IMR-90 (cell line): ENCODE results near the gene TSHZ3. TPM values are rescaled to one million over a fixed set of nuclear protein-coding genes. Genes with fewer than 3 reads are reported as not detected.

Experiments
- ATAC-seq: fragments of 200-7000 bp; cut with Tn5 transposase; 2 replicates; pipeline ENCODE4 v1.9.1; 2020; ENCODE audit warnings: low read depth, mild to moderate bottlenecking, moderate library complexity
- BruUV-seq: library from RNA; stranded (reverse); fragments of 400-500 nt; replicated peaks from 2 replicates; lab custom pipeline; 2021; lab: Mats Ljungman, UMichigan
- CTCF ChIA-PET: fragments of 300-600 bp; formaldehyde crosslinking; extraction: SDS; loops from one replicate; lab custom pipeline; 2021; ENCODE audit warnings: antibody characterized with exemption; lab: Yijun Ruan, JAX
- POLR2A ChIA-PET: fragments of 300-600 bp; sonication (Branson Sonifier 250); formaldehyde crosslinking; loops from one replicate; lab custom pipeline; 2022; ENCODE audit warnings: antibody characterized with exemption; ENCODE audit not compliant: unreplicated experiment; lab: Charles Lee
- DNase-seq: peaks from one replicate; pipeline ENCODE4 v3.0.0; 2013
- H2AFZ ChIP-seq: replicated peaks from 2 replicates; pipeline ENCODE3; 2013; ENCODE audit warnings: low read length, mild to moderate bottlenecking; ENCODE audit not compliant: poor library complexity
- H2AK5ac ChIP-seq: 2 replicates; pipeline ENCODE4 v1.6.1; 2013; ENCODE audit warnings: low read depth, low read length, inconsistent platforms
- H2AK9ac ChIP-seq: replicated peaks from 2 replicates; pipeline ENCODE3; 2013; ENCODE audit warnings: mild to moderate bottlenecking, low read depth, low read length, moderate library complexity; ENCODE audit not compliant: poor library complexity
- H2BK120ac ChIP-seq: 2 replicates; pipeline ENCODE4 v1.6.1; 2013; ENCODE audit warnings: low read depth, low read length, inconsistent platforms
- H2BK15ac ChIP-seq: 3 replicates; pipeline ENCODE4 v1.6.1; 2013; ENCODE audit warnings: low read depth, low read length, inconsistent platforms
- H2BK20ac ChIP-seq: 2 replicates; pipeline ENCODE4 v1.6.1; 2013; ENCODE audit warnings: low read depth, mild to moderate bottlenecking, inconsistent platforms, low read length, moderate library complexity
- H2BK5ac ChIP-seq: 2 replicates; pipeline ENCODE4 v1.6.1; 2013; ENCODE audit warnings: mild to moderate bottlenecking, low read depth, low read length, inconsistent platforms; ENCODE audit not compliant: poor library complexity, severe bottlenecking
- H3K14ac ChIP-seq: replicated peaks from 2 replicates; pipeline ENCODE4 v1.6.1; 2013; ENCODE audit warnings: low read depth, low read length, inconsistent platforms
- H3K18ac ChIP-seq: 2 replicates; pipeline ENCODE4 v1.6.1; 2013; ENCODE audit warnings: low read depth, low read length, control low read depth
- H3K23ac ChIP-seq: 2 replicates; pipeline ENCODE4 v1.6.1; 2013; ENCODE audit warnings: low read depth, low read length, inconsistent platforms
- H3K27ac ChIP-seq: 2 replicates; pipeline ENCODE4 v1.5.1; 2013; ENCODE audit warnings: mild to moderate bottlenecking, control low read depth, low read length; ENCODE audit not compliant: insufficient read depth
- H3K27me3 ChIP-seq: 2 replicates; pipeline ENCODE4 v1.6.1; 2013; ENCODE audit warnings: low read length; ENCODE audit not compliant: control insufficient read depth, insufficient read depth
- H3K36me3 ChIP-seq: 2 replicates; pipeline ENCODE4 v1.6.1; 2013; ENCODE audit warnings: low read length, mixed read lengths; ENCODE audit not compliant: control insufficient read depth, insufficient read depth
- H3K4ac ChIP-seq: 2 replicates; pipeline ENCODE4 v1.6.1; 2013; ENCODE audit warnings: low read depth, low read length, inconsistent platforms
- H3K4me1 ChIP-seq: 2 replicates; pipeline ENCODE4 v1.6.1; 2013; ENCODE audit warnings: low read length, mixed read lengths; ENCODE audit not compliant: control insufficient read depth, insufficient read depth
- H3K4me2 ChIP-seq: 2 replicates; pipeline ENCODE4 v1.6.1; 2013; ENCODE audit warnings: low read depth, mild to moderate bottlenecking, control low read depth, low read length, moderate library complexity
- H3K4me3 ChIP-seq: 2 replicates; pipeline ENCODE4 v1.5.1; 2013; ENCODE audit warnings: low read depth, mild to moderate bottlenecking, control low read depth, low read length, moderate library complexity; ENCODE audit not compliant: insufficient read depth
- H3K56ac ChIP-seq: 2 replicates; pipeline ENCODE4 v1.6.1; 2013; ENCODE audit warnings: low read length, inconsistent platforms; ENCODE audit not compliant: insufficient read depth; ENCODE audit errors: extremely low read depth
- H3K79me1 ChIP-seq, 2 experiments: 2 replicates each; pipeline ENCODE4 v1.6.1; 2013; ENCODE audit warnings: low read length in 2 of 2, inconsistent platforms in 1 of 2, low read depth in 1 of 2
- H3K9ac ChIP-seq: 2 replicates; pipeline ENCODE4 v1.6.1; 2013; ENCODE audit warnings: low read depth, low read length, control low read depth
- H3K9me1 ChIP-seq: 2 replicates; pipeline ENCODE4 v1.6.1; 2013; ENCODE audit warnings: low read length, inconsistent platforms; ENCODE audit not compliant: insufficient read depth
- H3K9me3 ChIP-seq: 2 replicates; pipeline ENCODE4 v1.6.1; 2013; ENCODE audit warnings: low read length; ENCODE audit not compliant: control insufficient read depth, insufficient read depth
- H4K20me1 ChIP-seq: 2 replicates; pipeline ENCODE4 v1.6.1; 2013; ENCODE audit warnings: low read length, inconsistent platforms; ENCODE audit not compliant: insufficient read depth
- H4K5ac ChIP-seq: 2 replicates; pipeline ENCODE4 v1.6.1; 2013; ENCODE audit warnings: mild to moderate bottlenecking, low read depth, low read length, control low read depth
- H4K8ac ChIP-seq, 2 experiments: 2 replicates each; pipeline ENCODE4 v1.6.1; 2013; ENCODE audit warnings: low read depth in 2 of 2, low read length in 2 of 2, control low read depth in 1 of 2, inconsistent platforms in 1 of 2
- H4K91ac ChIP-seq: 2 replicates; pipeline ENCODE4 v1.6.1; 2013; ENCODE audit warnings: low read depth, low read length, inconsistent platforms; ENCODE audit not compliant: insufficient read depth
- BHLHE40 ChIP-seq: fragments of 150-350 bp; IDR thresholded peaks from 2 replicates; pipeline ENCODE4 v1.6.1; 2016; ENCODE audit warnings: mild to moderate bottlenecking, low read depth, low read length
- CEBPB ChIP-seq: IDR thresholded peaks from 2 replicates; pipeline ENCODE4 v1.6.1; 2012; ENCODE audit warnings: low read depth, low read length, improper control_type of control experiment
- CHD1 ChIP-seq: IDR thresholded peaks from 2 replicates; pipeline ENCODE4 v1.6.1; 2012; ENCODE audit warnings: low read depth, low read length, improper control_type of control experiment
- CTCF ChIP-seq: conservative IDR thresholded peaks from 2 replicates; pipeline ENCODE4 v1.5.1; 2012; ENCODE audit warnings: mild to moderate bottlenecking, low read depth, low read length, improper control_type of control experiment
- ELK1 ChIP-seq: fragments of 150-350 bp; IDR thresholded peaks from 2 replicates; pipeline ENCODE4 v1.6.1; 2016; ENCODE audit warnings: low read depth, mild to moderate bottlenecking, low read length, moderate library complexity, borderline replicate concordance
- FOS ChIP-seq: fragments of 150-350 bp; IDR thresholded peaks from 2 replicates; pipeline ENCODE4 v1.6.1; 2016; ENCODE audit warnings: low read depth, low read length
- MAFK ChIP-seq: IDR thresholded peaks from 2 replicates; pipeline ENCODE4 v1.6.1; 2012; ENCODE audit warnings: low read depth, low read length, improper control_type of control experiment
- MAZ ChIP-seq: IDR thresholded peaks from 2 replicates; pipeline ENCODE4 v1.6.1; 2012; ENCODE audit warnings: low read depth, mild to moderate bottlenecking, low read length, improper control_type of control experiment, moderate library complexity, borderline replicate concordance
- MXI1 ChIP-seq: IDR thresholded peaks from 2 replicates; pipeline ENCODE4 v1.6.1; 2012; ENCODE audit warnings: low read depth, mild to moderate bottlenecking, low read length, moderate library complexity, borderline replicate concordance
- NFE2L2 ChIP-seq: fragments of 150-350 bp; IDR thresholded peaks from 2 replicates; pipeline ENCODE4 v1.6.1; 2016; ENCODE audit warnings: low read depth, mild to moderate bottlenecking, low read length
- POLR2A ChIP-seq: IDR thresholded peaks from 2 replicates; pipeline ENCODE4 v1.6.1; 2012; ENCODE audit warnings: mild to moderate bottlenecking, low read depth, low read length
- RAD21 ChIP-seq: IDR thresholded peaks from 2 replicates; pipeline ENCODE4 v1.6.1; 2012; ENCODE audit warnings: low read length, improper control_type of control experiment
- RCOR1 ChIP-seq: IDR thresholded peaks from 2 replicates; pipeline ENCODE4 v1.6.1; 2012; ENCODE audit warnings: mild to moderate bottlenecking, low read length, improper control_type of control experiment; ENCODE audit not compliant: insufficient replicate concordance
- RFX5 ChIP-seq: IDR thresholded peaks from 2 replicates; pipeline ENCODE4 v1.8.0; 2012; ENCODE audit warnings: low read depth, mild to moderate bottlenecking, low read length, moderate library complexity
- SMC3 ChIP-seq: fragments of 150-350 bp; IDR thresholded peaks from 2 replicates; pipeline ENCODE4 v1.6.1; 2016; ENCODE audit warnings: low read depth, mild to moderate bottlenecking, antibody characterized with exemption, low read length, moderate library complexity
- USF2 ChIP-seq: fragments of 150-350 bp; IDR thresholded peaks from 2 replicates; pipeline ENCODE4 v1.6.1; 2017; ENCODE audit warnings: mild to moderate bottlenecking, antibody characterized with exemption, low read length, low read depth
- WGBS, 2 experiments: methylation state at CpG; one replicate each; pipeline versions ENCODE4 v1.1.5 to v1.1.7; 2013; ENCODE audit warnings: missing lambda C conversion rate in 2 of 2; ENCODE audit not compliant: insufficient read length in 1 of 2; ENCODE audit errors: extremely low coverage in 2 of 2; 5-methylcytosine and 5-hydroxymethylcytosine counted together
- dilution Hi-C: fragments of 300-500 bp; cut with HindIII; formaldehyde crosslinking; loops from one replicate; pipeline ENCODE4 v1.14.3; 2018; ENCODE audit warnings: low sequenced_read_pairs; ENCODE audit not compliant: unreplicated experiment
- in situ Hi-C: fragments of 300-500 bp; cut with MboI; formaldehyde crosslinking; loops from 3 replicates; pipeline ENCODE4 v1.14.3; 2019; ENCODE audit warnings: low sequenced_read_pairs, inconsistent platforms, mixed read lengths
- intact Hi-C: fragments of 100-400 bp; cut with micrococcal nuclease; formaldehyde crosslinking; loops from 2 replicates; pipeline ENCODE4 v1.10.0; 2022
- polyA plus RNA-seq, 3 experiments: library from polyadenylated mRNA; depleted of rRNA; stranded (reverse); fragments of >200 nt; gene quantifications; 2 replicates each; pipeline ENCODE4 v1.2.3, GENCODE V29; 2012; ENCODE audit warnings: low replicate concordance in 1 of 3
- total RNA-seq: library from RNA; depleted of rRNA; stranded (reverse); fragments of >200 nt; gene quantifications from 2 replicates; pipeline ENCODE4 v1.2.3, GENCODE V29; 2012

The TSHZ3 gene
- total and polyA plus RNA-seq, 2 of the 4 experiments (the other 2 are of a cell fraction): 8.1 to 13.0 TPM

GRCh38 chr19:31319465-31319864 is 29.8 kb downstream of the TSHZ3 start:
- Histone ChIP-seq H3K23ac (0 out of 2 replicates have a peak overlapping the region, but pooled peaks have one; percentile 63), H3K4ac (peak overlapping the region; percentile 15; the same call in 1 of the 2 replicates), H2BK120ac (no peak overlapping the region), H2BK15ac (no peak overlapping the region), H3K79me1 (peaks cover 43 to 88% of the 10 kb centered on the region in 2 experiments), H3K9me1 (peaks cover 27% of the 10 kb centered on the region), H3K4me1 (peaks cover 24% of the 10 kb centered on the region), H4K20me1 (peaks cover 57% of the 10 kb centered on the region), H2BK20ac (no peak overlapping the region), H3K27me3 (no peaks in the 10 kb centered on the region), H4K8ac (no peak overlapping the region), H3K27ac (no peak overlapping the region), H2AK9ac (no peak overlapping the region), H2AK5ac (no peak overlapping the region), H3K56ac (no peak overlapping the region), H3K18ac (no peak overlapping the region; the same call in 1 of the 2 replicates), H2BK5ac (no peak overlapping the region), H3K9ac (no peak overlapping the region), H3K9me3 (no peaks in the 10 kb centered on the region), H3K4me2 (no peak overlapping the region), H2AFZ (no peak overlapping the region), H3K4me3 (no peak overlapping the region), H4K91ac (no peak overlapping the region), H3K36me3 (peaks cover 11% of the 10 kb centered on the region; the same call in 1 of the 2 replicates), H4K5ac (no peak overlapping the region; the same call in 1 of the 2 replicates), H3K14ac (no peak overlapping the region; the same call in 1 of the 2 replicates)
- ChIA-PET POLR2A (no interaction called here), CTCF (no interaction called here)
- WGBS, 2 experiments: no CpG with 5 or more reads among the region's 3 CpGs
- intact Hi-C loops: loop anchor here (5.0 kb wide), 1 partner anchor 207 kb away; no protein-coding TSS in a partner anchor
- in situ Hi-C loops: no loop called here
- TF ChIP-seq RCOR1 (no peak), NFE2L2 (no peak), CTCF (no peak), FOS (no peak), BHLHE40 (no peak), MAZ (no peak), ELK1 (no peak), POLR2A (no peak), RAD21 (no peak), CEBPB (no peak), USF2 (no peak), RFX5 (no peak), SMC3 (no peak), MXI1 (no peak), CHD1 (no peak), MAFK (no peak)
- dilution Hi-C loops: no loop called here
- ATAC-seq: no peak
- no TSS peak for BruUV-seq
- DNase-seq: no peak
